ENCODE data around the gene ANKRD49. TPM values are rescaled to one million over a fixed set of nuclear protein-coding genes. Genes with fewer than 3 reads are reported as not detected.

Gene ANKRD49
- total and polyA plus RNA-seq, 2 experiments from 2014 or later: 17.9 to 31.2 TPM

DNA sequence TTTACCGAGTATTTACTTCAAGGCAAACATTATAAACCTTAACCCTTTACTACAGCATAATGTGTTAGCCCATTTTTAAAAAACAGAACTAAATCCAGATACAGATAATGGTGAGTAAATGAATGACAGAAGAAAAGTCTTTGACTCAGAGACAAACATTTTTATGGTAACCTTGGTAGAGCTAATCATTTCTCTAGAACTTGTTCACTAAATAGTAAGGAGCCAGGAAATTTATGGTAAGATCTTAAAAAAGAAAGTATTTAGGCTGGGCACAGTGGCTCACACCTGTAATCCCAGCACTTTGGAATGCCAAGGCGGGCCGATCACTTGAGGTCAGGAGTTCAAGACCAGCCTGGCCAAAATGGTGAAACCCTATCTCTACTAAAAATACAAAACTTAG is 38.4 kb downstream of the ANKRD49 start:
- H3K9me3 ChIP-seq (ENCODE audit: low read depth): no peaks in the 10 kb centered on the region
- H3K27me3 ChIP-seq: no peaks in the 10 kb centered on the region
- H4K20me1 ChIP-seq (ENCODE audit: insufficient read depth, poor library complexity, severe bottlenecking): no peaks in the 10 kb centered on the region
- WGBS (ENCODE audit: low lambda C conversion rate, missing lambda C conversion rate): 70% methylated on average over 3 of the region's 3 CpGs
- H3K4me2 ChIP-seq: no peak overlapping the region
- no peaks in the 10 kb centered on the region for H3K79me2 ChIP-seq
- no peak for TF ChIP-seq CTCF (IDR thresholded peaks at IDR 0.05; ENCODE audit: poor library complexity)
- no peak for TF ChIP-seq EZH2phosphoT487 (IDR thresholded peaks at IDR 0.05; ENCODE audit: low read depth, severe bottlenecking, unreplicated experiment)
- no peak for TF ChIP-seq EZH2 (IDR thresholded peaks at IDR 0.05; ENCODE audit: borderline replicate concordance)
- no peak overlapping the region for H2AFZ ChIP-seq
- DNase-seq (ENCODE audit: low spot score): no peak
- H3K4me1 ChIP-seq (ENCODE audit: insufficient read depth): no peaks in the 10 kb centered on the region
- no peaks in the 10 kb centered on the region for H3K36me3 ChIP-seq (replicated peaks; ENCODE audit: insufficient read depth, low read depth)
- H3K4me3 ChIP-seq: no peak overlapping the region
- H3K9me2 ChIP-seq (replicated peaks; ENCODE audit: insufficient read depth): no peaks in the 10 kb centered on the region
- H3K27ac ChIP-seq: no peak overlapping the region

DNA sequence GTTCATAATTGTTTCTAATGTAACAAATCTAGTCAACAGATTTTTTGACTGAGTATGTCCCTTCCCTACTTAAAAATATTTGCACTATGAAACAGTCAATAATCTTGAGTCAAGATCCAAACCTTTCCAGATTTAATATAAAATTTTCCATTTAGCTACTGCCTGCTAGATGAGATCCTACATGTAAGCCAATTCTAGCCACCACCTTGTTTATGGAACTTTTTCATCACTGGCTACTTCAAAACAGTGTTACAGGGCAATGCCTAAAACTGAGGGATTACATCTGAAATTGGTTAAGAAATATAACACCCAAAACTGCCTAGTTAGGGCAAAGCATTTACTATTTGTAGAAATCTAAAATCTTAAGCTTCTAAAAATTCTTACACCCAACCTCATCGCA is 39.4 kb downstream of the ANKRD49 start:
- Histone ChIP-seq H2AFZ (no peak overlapping the region), H3K4me3 (no peak overlapping the region), H3K27me3 (no peaks in the 10 kb centered on the region), H3K36me3 (replicated peaks; ENCODE audit: insufficient read depth, low read depth) (no peaks in the 10 kb centered on the region), H3K4me1 (ENCODE audit: insufficient read depth) (no peaks in the 10 kb centered on the region), H3K79me2 (no peaks in the 10 kb centered on the region), H3K27ac (no peak overlapping the region), H3K4me2 (no peak overlapping the region), H3K9me3 (ENCODE audit: low read depth) (no peaks in the 10 kb centered on the region), H4K20me1 (ENCODE audit: insufficient read depth, poor library complexity, severe bottlenecking) (no peaks in the 10 kb centered on the region), H3K9me2 (replicated peaks; ENCODE audit: insufficient read depth) (no peaks in the 10 kb centered on the region)
- WGBS (ENCODE audit: low lambda C conversion rate, missing lambda C conversion rate): 100% methylated on average over 1 of the region's 1 CpG
- no peak for TF ChIP-seq EZH2 (IDR thresholded peaks at IDR 0.05; ENCODE audit: borderline replicate concordance)
- TF ChIP-seq EZH2phosphoT487 (IDR thresholded peaks at IDR 0.05; ENCODE audit: low read depth, severe bottlenecking, unreplicated experiment): no peak
- TF ChIP-seq CTCF (IDR thresholded peaks at IDR 0.05; ENCODE audit: poor library complexity): no peak
- no peak for DNase-seq (ENCODE audit: low spot score)

DNA sequence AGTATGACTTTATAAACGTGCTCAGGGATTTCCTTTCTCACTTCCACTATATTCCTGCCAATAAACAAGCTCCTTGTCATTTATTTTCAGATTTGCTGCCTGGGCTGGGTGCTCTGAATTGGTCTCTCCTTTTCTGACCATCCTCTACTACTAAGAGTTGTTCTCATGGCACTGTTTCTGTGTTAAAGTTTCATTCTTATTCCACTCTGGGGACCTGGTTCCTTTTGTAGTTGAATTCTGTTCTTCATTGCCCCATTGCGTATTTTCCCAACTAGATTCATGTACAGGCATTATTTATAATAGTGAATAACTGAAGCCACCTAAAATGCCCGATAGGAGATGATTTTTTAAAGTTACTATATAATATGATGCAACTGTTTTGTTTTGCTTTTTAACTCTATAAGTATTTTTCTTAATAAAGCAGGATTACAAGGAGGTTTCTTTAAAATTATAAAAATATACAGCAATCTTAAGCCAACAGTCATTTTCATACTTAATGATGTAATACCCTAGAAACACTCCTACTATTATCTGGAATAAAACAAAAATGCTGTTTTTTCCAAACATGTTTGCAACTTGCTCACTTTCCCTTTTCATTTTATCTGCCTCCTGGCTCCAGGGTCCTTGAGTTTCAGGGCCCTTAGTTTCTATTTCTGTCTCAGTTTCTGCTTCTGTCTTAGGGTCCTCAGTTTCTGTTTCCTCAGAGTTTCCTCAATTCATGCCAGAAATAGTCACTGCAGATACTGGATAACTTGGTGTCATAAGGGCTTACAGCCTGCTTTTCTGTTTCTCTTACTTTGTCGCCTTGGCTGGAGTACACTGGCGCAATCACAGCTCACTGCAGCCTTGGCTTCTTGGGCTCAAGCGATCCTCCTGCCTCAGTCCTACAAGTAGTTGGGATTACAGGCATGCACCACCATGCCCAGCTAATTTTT is 40.2 kb downstream of the ANKRD49 start:
- H4K20me1 ChIP-seq (ENCODE audit: insufficient read depth, poor library complexity, severe bottlenecking): no peaks in the 10 kb centered on the region
- H3K79me2 ChIP-seq: no peaks in the 10 kb centered on the region
- no peak for DNase-seq (ENCODE audit: low spot score)
- H3K9me2 ChIP-seq (replicated peaks; ENCODE audit: insufficient read depth): no peaks in the 10 kb centered on the region
- H2AFZ ChIP-seq: no peak overlapping the region
- no peaks in the 10 kb centered on the region for H3K27me3 ChIP-seq
- H3K4me2 ChIP-seq: no peak overlapping the region
- 88% methylated on average over 6 of the region's 6 CpGs for WGBS (ENCODE audit: low lambda C conversion rate, missing lambda C conversion rate)
- H3K4me3 ChIP-seq: no peak overlapping the region
- H3K27ac ChIP-seq: no peak overlapping the region
- H3K9me3 ChIP-seq (ENCODE audit: low read depth): no peaks in the 10 kb centered on the region
- TF ChIP-seq CTCF (IDR thresholded peaks at IDR 0.05; ENCODE audit: poor library complexity) (no peak), EZH2 (IDR thresholded peaks at IDR 0.05; ENCODE audit: borderline replicate concordance) (no peak), EZH2phosphoT487 (IDR thresholded peaks at IDR 0.05; ENCODE audit: low read depth, severe bottlenecking, unreplicated experiment) (no peak)
- H3K36me3 ChIP-seq (replicated peaks; ENCODE audit: insufficient read depth, low read depth): no peaks in the 10 kb centered on the region
- H3K4me1 ChIP-seq (ENCODE audit: insufficient read depth): no peaks in the 10 kb centered on the region
